GM12865 (cell line): ENCODE data around the gene APBB1IP.

ENCODE experiments used
- DNase-seq: peaks from one replicate; pipeline ENCODE4 v3.0.0; 2010; ENCODE audit warnings: low read depth
- H3K4me3 ChIP-seq: 2 replicates; pipeline ENCODE4 v1.5.1; 2011; ENCODE audit warnings: mild to moderate bottlenecking, low read depth, low read length, control low read depth
- CTCF ChIP-seq: IDR thresholded peaks from 2 replicates; pipeline ENCODE4 v1.5.1; 2011; ENCODE audit warnings: low read length, control low read depth, low read depth, inconsistent platforms; ENCODE audit not compliant: insufficient read depth; ENCODE audit errors: missing control alignments

APBB1IP gene

GRCh38 chr10:26445411-26446031 lies 7.4 kb downstream of the APBB1IP start:
- H3K4me3 ChIP-seq = no peak overlapping the region
- TF ChIP-seq CTCF = peak; percentile 1
- no peak for DNase-seq

- no peak overlapping the region for H3K4me3 ChIP-seq
- peak; percentile 46 for DNase-seq
- TF ChIP-seq CTCF = no peak
Measured at GRCh38 chr10:26446258-26446657, 8.1 kb downstream of the APBB1IP start.

GRCh38 chr10:26448292-26448691 lies 10.2 kb downstream of the APBB1IP start:
- DNase-seq = peak; percentile 66

GRCh38 chr10:26448706-26449435 lies 10.7 kb downstream of the APBB1IP start:
- TF ChIP-seq CTCF = no peak
- DNase-seq = peak; percentile 93
- H3K4me3 ChIP-seq = peak overlapping the region; percentile 28

More at GRCh38 chr10:26448292-26448691, 10.2 kb downstream of the APBB1IP start:
- peak; percentile 27 for TF ChIP-seq CTCF
- H3K4me3 ChIP-seq = peak overlapping the region; percentile 28

- no peak for DNase-seq
- no peak for TF ChIP-seq CTCF
- no peak overlapping the region for H3K4me3 ChIP-seq
Measured at GRCh38 chr10:26449726-26450125, 11.6 kb downstream of the APBB1IP start.

GRCh38 chr10:26451903-26452302 lies 13.8 kb downstream of the APBB1IP start:
- H3K4me3 ChIP-seq = no peak overlapping the region
- no peak for TF ChIP-seq CTCF
- no peak for DNase-seq
